Mucosa of rectum (tissue), 2 donors: ENCODE data around the gene ERBB3.
A peak's percentile ranks its signal among the peaks of the same experiment; 100 is the strongest.
"Not testable (repeated sequence)": the region's sequence is repeated elsewhere in the genome, so short reads cannot be mapped to it uniquely, and the experiment has no call there.

Experiments
- H3K27ac ChIP-seq, 2 donors: one replicate each; pipeline ENCODE4 v1.7.0; 2013; ENCODE audit warnings: inconsistent platforms in 2 of 2, low read depth in 2 of 2, low read length in 2 of 2
- H3K27me3 ChIP-seq, 2 donors: one replicate each; pipeline ENCODE4 v1.7.0; 2013; ENCODE audit warnings: low read length in 2 of 2; ENCODE audit not compliant: control insufficient read depth in 2 of 2, insufficient read depth in 2 of 2
- H3K36me3 ChIP-seq, 2 donors: one replicate each; pipeline ENCODE4 v1.7.0; 2013; ENCODE audit warnings: low read length in 2 of 2; ENCODE audit not compliant: control insufficient read depth in 2 of 2, insufficient read depth in 2 of 2
- H3K4me1 ChIP-seq, 2 donors: one replicate each; pipeline ENCODE4 v1.7.0; 2013; ENCODE audit warnings: low read length in 2 of 2, mild to moderate bottlenecking in 1 of 2; ENCODE audit not compliant: control insufficient read depth in 2 of 2, insufficient read depth in 2 of 2
- H3K4me3 ChIP-seq, 2 donors: one replicate each; pipeline ENCODE4 v1.7.0; 2013; ENCODE audit warnings: low read length in 2 of 2
- H3K9ac ChIP-seq, 2 donors: one replicate each; pipeline ENCODE4 v1.7.0; 2013; ENCODE audit warnings: low read length in 2 of 2, low read depth in 1 of 2, mild to moderate bottlenecking in 1 of 2
- H3K9me3 ChIP-seq, 2 donors: one replicate each; pipeline ENCODE4 v1.7.0; 2013; ENCODE audit warnings: low read length in 2 of 2; ENCODE audit not compliant: control insufficient read depth in 2 of 2
- donor health status: healthy.
- donor health status: Normal muscosa, but diverticular disease.

ERBB3 gene

DNA sequence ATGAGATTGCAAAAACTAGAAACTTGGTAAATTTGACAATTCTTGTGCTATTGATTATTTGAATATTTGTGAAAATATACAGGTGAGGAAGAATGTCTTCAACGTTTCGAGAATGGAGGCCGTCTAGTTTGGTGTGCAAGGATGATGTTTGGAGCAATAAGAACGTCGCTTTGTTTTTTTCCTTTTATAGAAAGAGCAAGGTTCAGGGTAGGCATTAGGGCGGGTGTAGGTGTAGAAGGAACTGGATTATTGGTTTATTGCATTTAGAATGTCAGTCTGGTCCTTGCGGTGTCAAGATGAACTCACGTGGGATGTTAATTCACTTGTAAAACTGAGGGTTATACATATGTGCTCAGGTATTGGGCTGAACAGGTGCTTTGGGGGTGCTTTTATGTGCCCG, 37.1 kb upstream of the ERBB3 start:
- peak overlapping the region; percentile 94 to 95 for H3K27ac ChIP-seq
- H3K36me3 ChIP-seq = peaks cover 21 to 28% of the 10 kb centered on the region in 2 donors
- peak overlapping the region; percentile 98 to 99 for H3K4me3 ChIP-seq
- H3K27me3 ChIP-seq = no peaks in the 10 kb centered on the region
- H3K4me1 ChIP-seq = peaks cover 19 to 26% of the 10 kb centered on the region in 2 donors
- peak overlapping the region; percentile 92 for H3K9ac ChIP-seq
- H3K9me3 ChIP-seq = no peaks in the 10 kb centered on the region

DNA sequence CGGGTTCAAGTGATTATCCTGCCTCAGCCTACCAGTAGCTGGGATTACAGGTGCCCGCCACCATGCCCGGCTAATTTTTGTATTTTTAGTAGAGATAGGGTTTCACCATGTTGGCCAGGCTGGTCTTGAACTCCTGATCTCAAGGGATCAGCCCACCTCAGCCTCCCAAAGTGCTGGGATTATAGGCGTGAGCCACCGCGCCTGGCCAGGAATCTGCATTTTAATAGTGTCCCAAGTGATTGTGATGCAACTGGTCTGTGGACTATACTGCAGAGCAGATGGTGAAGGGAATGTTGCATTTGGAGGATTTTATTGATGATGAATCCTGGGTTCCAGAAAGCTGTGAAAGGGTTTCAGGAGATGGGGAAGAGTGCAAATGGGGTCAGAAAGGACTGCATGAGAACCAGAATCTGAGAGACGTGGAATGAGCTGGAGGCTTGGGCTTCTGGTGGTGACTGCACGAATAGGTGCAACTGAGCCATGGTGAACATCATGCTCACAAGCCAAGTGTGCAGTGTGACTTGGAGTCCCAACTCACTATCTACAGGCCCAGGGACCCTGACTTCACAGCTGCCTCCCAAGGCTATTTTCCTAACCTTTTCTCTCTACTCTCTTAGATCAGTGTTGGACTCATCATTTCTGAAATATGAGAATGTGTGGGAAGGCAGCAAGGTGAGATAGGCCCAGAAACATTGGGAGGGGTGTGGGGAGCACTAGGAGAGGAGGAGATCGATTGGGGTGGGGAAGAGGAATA, 33.8 kb upstream of the ERBB3 start:
- H3K9ac ChIP-seq = peak overlapping the region in 1 of 2 donors; percentile 7
- peaks cover 15 to 23% of the 10 kb centered on the region in 2 donors for H3K4me1 ChIP-seq
- H3K27me3 ChIP-seq = no peaks in the 10 kb centered on the region
- no peak overlapping the region for H3K27ac ChIP-seq
- H3K9me3 ChIP-seq = no peaks in the 10 kb centered on the region
- H3K4me3 ChIP-seq = no peak overlapping the region
- H3K36me3 ChIP-seq = peaks cover 21 to 28% of the 10 kb centered on the region in 2 donors

DNA sequence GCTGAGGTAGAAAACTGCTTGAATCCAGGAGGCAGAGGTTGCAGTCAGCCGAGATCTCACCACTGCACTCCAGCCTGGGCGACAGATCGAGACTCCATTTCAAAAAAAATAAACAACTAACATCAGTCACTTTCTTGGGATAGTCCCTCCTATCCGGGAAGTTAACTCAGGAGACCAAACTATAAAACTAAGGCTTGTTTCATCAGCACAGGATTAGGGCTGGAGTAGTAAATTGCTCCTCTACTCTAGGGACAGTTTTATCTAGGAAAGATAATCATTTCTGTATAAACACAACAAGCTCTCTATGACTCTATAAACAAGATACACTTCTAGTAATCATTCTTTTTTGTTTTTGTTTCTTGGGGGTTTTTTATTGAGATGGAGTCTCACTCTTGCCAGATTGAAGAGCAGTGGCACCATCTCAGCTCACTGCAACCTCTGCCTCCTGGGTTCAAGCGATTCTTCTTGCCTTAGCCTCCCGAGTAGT, 26.5 kb upstream of the ERBB3 start:
- no peaks in the 10 kb centered on the region for H3K36me3 ChIP-seq
- no peak overlapping the region for H3K4me3 ChIP-seq
- H3K27me3 ChIP-seq = no peaks in the 10 kb centered on the region
- no peaks in the 10 kb centered on the region for H3K9me3 ChIP-seq
- H3K9ac ChIP-seq = no peak overlapping the region
- no peaks in the 10 kb centered on the region for H3K4me1 ChIP-seq
- H3K27ac ChIP-seq = no peak overlapping the region

DNA sequence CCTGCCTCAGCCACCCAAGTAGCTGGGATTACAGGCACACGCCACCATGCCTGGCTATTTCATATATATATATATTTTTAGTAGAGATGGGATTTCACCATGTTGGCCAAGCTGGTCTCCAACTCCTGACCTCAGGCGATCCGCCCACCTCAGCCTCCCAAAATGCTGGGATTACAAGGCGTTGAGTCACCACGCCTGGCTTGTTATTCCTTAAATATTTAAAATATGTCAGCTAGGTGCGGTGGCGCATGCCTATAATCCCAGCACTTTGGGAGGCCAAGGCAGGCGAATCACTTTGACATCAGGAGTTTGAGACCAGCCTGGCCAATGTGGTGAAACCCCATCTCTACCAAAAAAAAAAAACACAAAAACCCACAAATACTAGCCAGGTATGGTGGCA, 20.0 kb upstream of the ERBB3 start:
- H3K36me3 ChIP-seq, H3K27me3 ChIP-seq, H3K4me1 ChIP-seq, H3K9ac ChIP-seq, H3K9me3 ChIP-seq, H3K27ac ChIP-seq, H3K4me3 ChIP-seq: not testable (repeated sequence)

DNA sequence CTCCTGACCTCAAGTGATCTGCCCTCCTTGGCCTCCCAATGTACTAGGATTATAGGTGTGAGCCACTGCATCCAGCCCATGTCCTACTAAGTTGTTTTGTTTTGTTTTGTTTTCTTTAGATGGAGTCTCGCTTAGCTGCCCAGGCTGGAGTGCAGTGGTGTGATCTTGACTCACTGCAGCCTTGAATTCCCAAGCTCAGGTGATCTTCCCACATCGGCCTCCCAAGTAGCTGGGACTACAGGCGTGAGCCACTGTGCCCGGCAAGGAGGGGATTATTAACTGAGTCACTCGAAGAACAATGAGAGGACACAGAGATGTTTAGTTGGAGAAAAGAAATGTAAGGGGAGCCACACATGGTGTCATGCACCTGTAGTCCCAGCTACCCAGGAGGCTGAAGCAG, 18.0 kb upstream of the ERBB3 start:
- Histone ChIP-seq H3K9ac (no peak overlapping the region), H3K4me3 (no peak overlapping the region), H3K27ac (no peak overlapping the region), H3K4me1 (no peaks in the 10 kb centered on the region), H3K9me3 (no peaks in the 10 kb centered on the region), H3K27me3 (no peaks in the 10 kb centered on the region), H3K36me3 (no peaks in the 10 kb centered on the region)

DNA sequence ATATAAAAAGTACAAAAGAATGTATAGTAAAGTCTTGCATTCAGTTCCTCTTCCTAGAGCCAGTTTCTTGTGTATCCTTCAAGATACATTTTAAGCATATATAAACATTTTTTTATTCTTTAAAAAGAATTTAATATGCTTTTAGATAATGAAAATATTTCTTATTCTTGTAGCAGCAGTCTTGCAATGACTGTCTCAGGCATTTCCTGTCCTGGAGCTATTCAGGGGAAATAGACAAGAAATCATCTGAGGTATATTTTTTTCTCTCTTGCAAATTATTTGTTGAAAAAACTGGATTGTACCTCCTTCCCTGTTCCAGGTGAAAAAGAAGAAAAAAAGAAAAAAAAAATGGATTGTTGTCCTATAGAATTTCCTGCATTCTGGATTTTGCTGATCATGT, 17.0 kb upstream of the ERBB3 start:
- H3K27ac ChIP-seq = no peak overlapping the region
- no peak overlapping the region for H3K9ac ChIP-seq
- no peaks in the 10 kb centered on the region for H3K36me3 ChIP-seq
- no peaks in the 10 kb centered on the region for H3K4me1 ChIP-seq
- H3K9me3 ChIP-seq = no peaks in the 10 kb centered on the region
- H3K4me3 ChIP-seq = no peak overlapping the region
- H3K27me3 ChIP-seq = no peaks in the 10 kb centered on the region

DNA sequence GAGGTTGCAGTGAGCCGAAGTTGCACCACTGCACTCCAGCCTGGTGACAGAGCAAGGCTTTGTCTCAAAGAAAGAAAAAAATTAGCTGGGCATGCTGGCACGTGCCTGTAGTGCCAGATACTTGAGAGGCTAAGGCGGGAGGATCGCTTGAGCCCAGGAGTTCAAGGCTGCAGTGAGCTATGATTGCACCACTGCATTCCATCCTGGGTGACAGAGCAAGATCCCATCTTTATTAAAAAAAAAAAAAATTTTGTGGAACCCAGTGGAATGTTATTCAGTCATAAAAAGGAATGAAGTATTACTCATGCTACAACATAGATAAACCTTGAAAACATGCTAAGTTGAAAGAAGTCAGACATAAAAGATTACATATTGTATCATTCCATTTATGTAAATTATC, 8.3 kb upstream of the ERBB3 start:
- Histone ChIP-seq H3K27me3 (no peaks in the 10 kb centered on the region), H3K27ac (no peak overlapping the region), H3K9me3 (no peaks in the 10 kb centered on the region), H3K4me1 (no peaks in the 10 kb centered on the region), H3K4me3 (no peak overlapping the region), H3K36me3 (no peaks in the 10 kb centered on the region), H3K9ac (no peak overlapping the region)

DNA sequence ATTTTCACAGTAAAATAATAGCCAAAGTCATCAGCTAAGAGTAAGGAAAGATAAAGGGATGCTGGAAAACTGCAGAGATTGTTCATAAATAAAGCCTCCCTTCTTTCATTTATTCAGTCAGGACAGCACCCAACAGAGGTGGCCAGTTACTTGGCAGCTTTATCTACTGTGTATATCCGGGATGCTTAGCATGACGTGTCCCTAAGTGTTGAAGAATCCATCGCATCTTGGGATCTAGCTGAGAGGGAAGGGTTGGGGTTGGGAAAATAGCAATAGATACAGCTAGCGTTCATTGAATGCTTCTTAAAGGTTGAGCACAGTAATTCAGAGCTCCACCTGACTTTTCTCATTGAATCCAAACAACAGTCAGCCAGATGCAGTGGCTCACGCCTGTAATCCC, 5.6 kb upstream of the ERBB3 start:
- H3K4me1 ChIP-seq = peaks cover 0 to 6% of the 10 kb centered on the region in 2 donors
- H3K27me3 ChIP-seq = no peaks in the 10 kb centered on the region
- H3K36me3 ChIP-seq = no peaks in the 10 kb centered on the region
- no peak overlapping the region for H3K4me3 ChIP-seq
- H3K27ac ChIP-seq = no peak overlapping the region
- H3K9me3 ChIP-seq = no peaks in the 10 kb centered on the region
- no peak overlapping the region for H3K9ac ChIP-seq

DNA sequence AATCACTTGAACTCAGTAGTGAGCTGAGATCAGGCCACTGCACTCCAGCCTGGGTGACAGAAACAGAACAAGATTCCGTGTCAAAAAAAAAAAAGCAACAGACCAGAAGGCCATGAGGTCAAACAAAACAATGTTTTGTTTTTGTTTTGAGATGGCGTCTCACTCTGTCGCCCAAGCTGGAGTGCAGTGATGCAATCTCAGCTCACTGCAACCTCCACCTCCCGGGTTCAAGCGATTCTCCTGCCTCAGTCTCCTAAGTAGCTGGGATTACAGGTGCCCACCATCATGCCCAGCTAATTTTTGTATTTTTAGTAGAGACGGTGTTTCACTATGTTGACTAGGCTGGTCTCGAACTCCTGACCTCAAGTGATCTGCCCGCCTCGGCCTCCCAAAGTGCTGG, 2.0 kb upstream of the ERBB3 start:
- H3K9ac ChIP-seq, H3K36me3 ChIP-seq, H3K9me3 ChIP-seq, H3K27me3 ChIP-seq, H3K4me3 ChIP-seq, H3K27ac ChIP-seq: not testable (repeated sequence)
- peaks cover 15 to 28% of the 10 kb centered on the region in 2 donors for H3K4me1 ChIP-seq

DNA sequence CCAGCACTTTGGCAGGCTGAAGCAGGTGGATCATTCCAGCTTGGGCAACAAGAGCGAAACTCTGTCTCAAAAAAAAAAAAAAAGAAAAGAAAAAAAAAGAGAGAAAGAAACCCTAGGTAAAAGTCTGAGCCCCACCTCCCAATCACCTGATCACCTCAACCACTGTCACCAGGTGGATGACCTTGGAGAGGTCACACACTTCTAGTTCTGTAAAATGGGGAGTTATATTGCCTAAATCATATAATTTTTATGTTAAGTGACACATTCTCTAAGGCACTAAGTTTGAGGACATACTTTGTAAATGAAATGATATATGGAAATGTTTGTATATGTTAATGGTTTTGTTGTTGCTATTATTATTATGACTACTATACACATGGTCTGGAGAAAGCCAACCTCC, 1.5 kb upstream of the ERBB3 start:
- peaks cover 0 to 2% of the 10 kb centered on the region in 2 donors for H3K27me3 ChIP-seq
- peaks cover 0 to under 1% of the 10 kb centered on the region in 2 donors for H3K36me3 ChIP-seq
- H3K9ac ChIP-seq = no peak overlapping the region
- H3K27ac ChIP-seq = peak overlapping the region; percentile 94 to 98
- H3K4me3 ChIP-seq = peak overlapping the region; percentile 78 to 83
- no peaks in the 10 kb centered on the region for H3K9me3 ChIP-seq
- H3K4me1 ChIP-seq = peaks cover 16 to 28% of the 10 kb centered on the region in 2 donors
